ENCODE measurements around the gene SEPTIN2.

DNA sequence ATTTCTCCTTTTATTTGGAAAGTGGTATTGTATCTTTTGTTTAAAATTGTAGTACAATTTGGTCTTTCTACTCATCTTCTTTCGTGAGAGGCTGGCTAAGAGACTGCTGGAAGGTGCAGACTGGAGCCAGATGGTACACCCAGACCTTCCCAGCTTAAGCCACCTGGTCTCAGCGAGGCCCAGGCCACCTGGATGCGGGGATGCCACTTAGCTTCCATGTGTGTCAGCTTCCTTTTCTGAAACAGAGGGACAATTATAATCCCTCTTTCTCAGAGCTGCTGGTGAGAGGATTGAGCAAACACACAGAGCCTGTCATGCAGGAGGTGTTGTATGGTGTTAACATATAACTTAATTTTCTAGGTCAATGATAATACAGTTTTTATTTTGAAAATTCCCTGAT is 57.7 kb downstream of the SEPTIN2 start:
- TF ChIP-seq, protein P1, sequence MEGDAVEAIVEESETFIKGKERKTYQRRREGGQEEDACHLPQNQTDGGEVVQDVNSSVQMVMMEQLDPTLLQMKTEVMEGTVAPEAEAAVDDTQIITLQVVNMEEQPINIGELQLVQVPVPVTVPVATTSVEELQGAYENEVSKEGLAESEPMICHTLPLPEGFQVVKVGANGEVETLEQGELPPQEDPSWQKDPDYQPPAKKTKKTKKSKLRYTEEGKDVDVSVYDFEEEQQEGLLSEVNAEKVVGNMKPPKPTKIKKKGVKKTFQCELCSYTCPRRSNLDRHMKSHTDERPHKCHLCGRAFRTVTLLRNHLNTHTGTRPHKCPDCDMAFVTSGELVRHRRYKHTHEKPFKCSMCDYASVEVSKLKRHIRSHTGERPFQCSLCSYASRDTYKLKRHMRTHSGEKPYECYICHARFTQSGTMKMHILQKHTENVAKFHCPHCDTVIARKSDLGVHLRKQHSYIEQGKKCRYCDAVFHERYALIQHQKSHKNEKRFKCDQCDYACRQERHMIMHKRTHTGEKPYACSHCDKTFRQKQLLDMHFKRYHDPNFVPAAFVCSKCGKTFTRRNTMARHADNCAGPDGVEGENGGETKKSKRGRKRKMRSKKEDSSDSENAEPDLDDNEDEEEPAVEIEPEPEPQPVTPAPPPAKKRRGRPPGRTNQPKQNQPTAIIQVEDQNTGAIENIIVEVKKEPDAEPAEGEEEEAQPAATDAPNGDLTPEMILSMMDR (conservative IDR thresholded peaks at IDR 0.05; ENCODE audit: low read depth, low read length) = no peak
- TF ChIP-seq EZH2 (IDR thresholded peaks at IDR 0.05; ENCODE audit: borderline replicate concordance, low read depth, low read length, poor library complexity, severe bottlenecking) = no peak

Measured in A673 (cell line).